Upper lobe of left lung (tissue), 4 donors: ENCODE data around the gene RASAL1.

Experiments
- EP300 ChIP-seq, 4 donors: sonication (generic); formaldehyde crosslinking; IDR thresholded peaks; one replicate each; pipeline ENCODE4 v1.5.1; 2017; ENCODE audit warnings: antibody characterized with exemption in 4 of 4, control low read depth in 2 of 4
- POLR2A ChIP-seq, 4 donors: fragments of 450-650 bp; IDR thresholded peaks; one replicate each; pipeline ENCODE4 v1.5.1; 2016 to 2017; ENCODE audit warnings: antibody characterized with exemption in 4 of 4, mild to moderate bottlenecking in 2 of 4
- POLR2AphosphoS5 ChIP-seq, 2 donors: sonication (generic); formaldehyde crosslinking; IDR thresholded peaks; one replicate each; pipeline ENCODE4 v1.5.1; 2017; ENCODE audit warnings: antibody characterized with exemption in 2 of 2
- TF ChIP-seq, protein P1 (sequence below), 6 experiments: fragments of 450-650 bp in 4 of 6; fragments of 200-600 bp in 2 of 6; sonication (generic) in 2 of 6; IDR thresholded peaks; one replicate each; pipeline ENCODE4 v1.5.1; 2016 to 2019; ENCODE audit warnings: antibody characterized with exemption in 6 of 6

- TF ChIP-seq, protein P1, sequence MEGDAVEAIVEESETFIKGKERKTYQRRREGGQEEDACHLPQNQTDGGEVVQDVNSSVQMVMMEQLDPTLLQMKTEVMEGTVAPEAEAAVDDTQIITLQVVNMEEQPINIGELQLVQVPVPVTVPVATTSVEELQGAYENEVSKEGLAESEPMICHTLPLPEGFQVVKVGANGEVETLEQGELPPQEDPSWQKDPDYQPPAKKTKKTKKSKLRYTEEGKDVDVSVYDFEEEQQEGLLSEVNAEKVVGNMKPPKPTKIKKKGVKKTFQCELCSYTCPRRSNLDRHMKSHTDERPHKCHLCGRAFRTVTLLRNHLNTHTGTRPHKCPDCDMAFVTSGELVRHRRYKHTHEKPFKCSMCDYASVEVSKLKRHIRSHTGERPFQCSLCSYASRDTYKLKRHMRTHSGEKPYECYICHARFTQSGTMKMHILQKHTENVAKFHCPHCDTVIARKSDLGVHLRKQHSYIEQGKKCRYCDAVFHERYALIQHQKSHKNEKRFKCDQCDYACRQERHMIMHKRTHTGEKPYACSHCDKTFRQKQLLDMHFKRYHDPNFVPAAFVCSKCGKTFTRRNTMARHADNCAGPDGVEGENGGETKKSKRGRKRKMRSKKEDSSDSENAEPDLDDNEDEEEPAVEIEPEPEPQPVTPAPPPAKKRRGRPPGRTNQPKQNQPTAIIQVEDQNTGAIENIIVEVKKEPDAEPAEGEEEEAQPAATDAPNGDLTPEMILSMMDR (IDR thresholded peaks at IDR 0.05): no peak
- TF ChIP-seq POLR2A (IDR thresholded peaks at IDR 0.05): no peak
- TF ChIP-seq EP300 (IDR thresholded peaks at IDR 0.05): no peak
- TF ChIP-seq POLR2AphosphoS5 (IDR thresholded peaks at IDR 0.05): no peak
Measured at GRCh38 chr12:113133036-113133435, 2.5 kb downstream of the RASAL1 start.
